ENCODE data around the gene TARBP1. TPM values are rescaled to one million over a fixed set of nuclear protein-coding genes. Genes with fewer than 3 reads are reported as not detected.
"Not testable (repeated sequence)": the region's sequence is repeated elsewhere in the genome, so short reads cannot be mapped to it uniquely, and the experiment has no call there.

Gene TARBP1
- total and polyA plus RNA-seq, 5 donors = 10.7 to 12.0 (median 11.2) TPM

GRCh38 chr1:234405676-234406075 is 73.3 kb downstream of the TARBP1 start:
- ATAC-seq (no peak), DNase-seq (no peak)
- H3K27me3 ChIP-seq (ENCODE audit: control insufficient read depth, insufficient read depth) = no peaks in the 10 kb centered on the region
- no peak overlapping the region for H3K27ac ChIP-seq (ENCODE audit: low read length)
- no peaks in the 10 kb centered on the region for H3K9me3 ChIP-seq (ENCODE audit: control insufficient read depth, low read length)
- intact Hi-C loops (cut with DNase I) = no loop called here
- H3K4me3 ChIP-seq (ENCODE audit: low read length) = no peak overlapping the region
- WGBS = 63% methylated on average over 6 of the region's 6 CpGs
- no peaks in the 10 kb centered on the region for H3K4me1 ChIP-seq (ENCODE audit: control insufficient read depth, insufficient read depth, low read length)

GRCh38 chr1:234402939-234403338 is 76.0 kb downstream of the TARBP1 start:
- DNase-seq (no peak), ATAC-seq (no peak)
- Histone ChIP-seq H3K27me3 (ENCODE audit: control insufficient read depth, insufficient read depth) (no peaks in the 10 kb centered on the region), H3K4me1 (ENCODE audit: control insufficient read depth, insufficient read depth, low read length) (no peaks in the 10 kb centered on the region), H3K4me3 (ENCODE audit: low read length) (no peak overlapping the region), H3K9me3 (ENCODE audit: control insufficient read depth, low read length) (no peaks in the 10 kb centered on the region), H3K27ac (ENCODE audit: low read length) (no peak overlapping the region)
- WGBS = 93% methylated on average over 3 of the region's 3 CpGs
- intact Hi-C loops (cut with DNase I) = no loop called here

- H3K4me3 ChIP-seq (ENCODE audit: low read length) = no peak overlapping the region
- no peak overlapping the region for H3K27ac ChIP-seq (ENCODE audit: low read length)
- DNase-seq (no peak), ATAC-seq (no peak)
- intact Hi-C loops (cut with DNase I) = no loop called here
- 97% methylated on average over 3 of the region's 3 CpGs for WGBS
- H3K9me3 ChIP-seq (ENCODE audit: control insufficient read depth, low read length) = no peaks in the 10 kb centered on the region
- no peaks in the 10 kb centered on the region for H3K4me1 ChIP-seq (ENCODE audit: control insufficient read depth, insufficient read depth, low read length)
- no peaks in the 10 kb centered on the region for H3K27me3 ChIP-seq (ENCODE audit: control insufficient read depth, insufficient read depth)
Observed at GRCh38 chr1:234401658-234402057, 77.3 kb downstream of the TARBP1 start.

- no peak for DNase-seq
- H3K4me1 ChIP-seq (ENCODE audit: control insufficient read depth, insufficient read depth, low read length) = no peaks in the 10 kb centered on the region
- H3K9me3 ChIP-seq (ENCODE audit: control insufficient read depth, low read length) = no peaks in the 10 kb centered on the region
- no peak overlapping the region for H3K4me3 ChIP-seq (ENCODE audit: low read length)
- no peaks in the 10 kb centered on the region for H3K27me3 ChIP-seq (ENCODE audit: control insufficient read depth, insufficient read depth)
- ATAC-seq = no peak
- H3K27ac ChIP-seq (ENCODE audit: low read length) = no peak overlapping the region
- intact Hi-C loops (cut with DNase I) = no loop called here
Observed at GRCh38 chr1:234400773-234401172, 78.2 kb downstream of the TARBP1 start.

GRCh38 chr1:234399515-234399914 is 79.5 kb downstream of the TARBP1 start:
- DNase-seq; H3K9me3 ChIP-seq (ENCODE audit: control insufficient read depth, low read length); ATAC-seq; intact Hi-C loops (cut with DNase I); H3K27me3 ChIP-seq (ENCODE audit: control insufficient read depth, insufficient read depth); H3K4me3 ChIP-seq (ENCODE audit: low read length); H3K4me1 ChIP-seq (ENCODE audit: control insufficient read depth, insufficient read depth, low read length); H3K27ac ChIP-seq (ENCODE audit: low read length): not testable (repeated sequence)
- 84% methylated on average over 6 of the region's 6 CpGs for WGBS

GRCh38 chr1:234398849-234399381 is 80.1 kb downstream of the TARBP1 start:
- Histone ChIP-seq H3K27ac (ENCODE audit: low read length) (no peak overlapping the region), H3K4me3 (ENCODE audit: low read length) (no peak overlapping the region), H3K27me3 (ENCODE audit: control insufficient read depth, insufficient read depth) (no peaks in the 10 kb centered on the region), H3K4me1 (ENCODE audit: control insufficient read depth, insufficient read depth, low read length) (no peaks in the 10 kb centered on the region), H3K9me3 (ENCODE audit: control insufficient read depth, low read length) (no peaks in the 10 kb centered on the region)
- WGBS = 71% methylated on average over 8 of the region's 8 CpGs
- intact Hi-C loops (cut with DNase I) = no loop called here
- ATAC-seq = no peak
- DNase-seq = no peak

GRCh38 chr1:234397732-234398131 is 81.2 kb downstream of the TARBP1 start:
- 85% methylated on average over 3 of the region's 5 CpGs for WGBS
- Histone ChIP-seq H3K27ac (ENCODE audit: low read length) (no peak overlapping the region), H3K9me3 (ENCODE audit: control insufficient read depth, low read length) (no peaks in the 10 kb centered on the region), H3K4me1 (ENCODE audit: control insufficient read depth, insufficient read depth, low read length) (no peaks in the 10 kb centered on the region), H3K27me3 (ENCODE audit: control insufficient read depth, insufficient read depth) (no peaks in the 10 kb centered on the region), H3K4me3 (ENCODE audit: low read length) (no peak overlapping the region)
- DNase-seq = no peak
- intact Hi-C loops (cut with DNase I) = no loop called here
- no peak for ATAC-seq

- WGBS = 90% methylated on average over 6 of the region's 6 CpGs
Observed at GRCh38 chr1:234396871-234397270, 82.1 kb downstream of the TARBP1 start.

GRCh38 chr1:234396092-234396491 is 82.9 kb downstream of the TARBP1 start:
- 93% methylated on average over 8 of the region's 8 CpGs for WGBS
- intact Hi-C loops (cut with DNase I) = no loop called here
- DNase-seq (no peak), ATAC-seq (no peak)
- Histone ChIP-seq H3K27me3 (ENCODE audit: control insufficient read depth, insufficient read depth) (no peaks in the 10 kb centered on the region), H3K4me1 (ENCODE audit: control insufficient read depth, insufficient read depth, low read length) (no peaks in the 10 kb centered on the region), H3K27ac (ENCODE audit: low read length) (no peak overlapping the region), H3K4me3 (ENCODE audit: low read length) (no peak overlapping the region), H3K9me3 (ENCODE audit: control insufficient read depth, low read length) (no peaks in the 10 kb centered on the region)

More at GRCh38 chr1:234396871-234397270, 82.1 kb downstream of the TARBP1 start:
- no peak overlapping the region for H3K4me3 ChIP-seq (ENCODE audit: low read length)
- ATAC-seq (no peak), DNase-seq (no peak)
- intact Hi-C loops (cut with DNase I) = no loop called here
- no peaks in the 10 kb centered on the region for H3K27me3 ChIP-seq (ENCODE audit: control insufficient read depth, insufficient read depth)
- no peak overlapping the region for H3K27ac ChIP-seq (ENCODE audit: low read length)
- no peaks in the 10 kb centered on the region for H3K9me3 ChIP-seq (ENCODE audit: control insufficient read depth, low read length)
- H3K4me1 ChIP-seq (ENCODE audit: control insufficient read depth, insufficient read depth, low read length) = no peaks in the 10 kb centered on the region

GRCh38 chr1:234395297-234395696 is 83.7 kb downstream of the TARBP1 start:
- intact Hi-C loops (cut with DNase I) = no loop called here
- no peaks in the 10 kb centered on the region for H3K4me1 ChIP-seq (ENCODE audit: control insufficient read depth, insufficient read depth, low read length)
- H3K27me3 ChIP-seq (ENCODE audit: control insufficient read depth, insufficient read depth) = no peaks in the 10 kb centered on the region
- DNase-seq = no peak
- ATAC-seq = no peak
- H3K27ac ChIP-seq (ENCODE audit: low read length) = no peak overlapping the region
- 81% methylated on average over 5 of the region's 5 CpGs for WGBS
- no peak overlapping the region for H3K4me3 ChIP-seq (ENCODE audit: low read length)
- no peaks in the 10 kb centered on the region for H3K9me3 ChIP-seq (ENCODE audit: control insufficient read depth, low read length)

GRCh38 chr1:234393190-234393589 is 85.8 kb downstream of the TARBP1 start:
- Histone ChIP-seq H3K27ac (ENCODE audit: low read length) (no peak overlapping the region), H3K4me1 (ENCODE audit: control insufficient read depth, insufficient read depth, low read length) (no peaks in the 10 kb centered on the region), H3K9me3 (ENCODE audit: control insufficient read depth, low read length) (no peaks in the 10 kb centered on the region), H3K27me3 (ENCODE audit: control insufficient read depth, insufficient read depth) (no peaks in the 10 kb centered on the region), H3K4me3 (ENCODE audit: low read length) (no peak overlapping the region)
- no peak for ATAC-seq
- WGBS = 88% methylated on average over 6 of the region's 6 CpGs
- no peak for DNase-seq
- intact Hi-C loops (cut with DNase I) = no loop called here

GRCh38 chr1:234388094-234388493 is 90.9 kb downstream of the TARBP1 start:
- intact Hi-C loops (cut with DNase I) = no loop called here
- 87% methylated on average over 6 of the region's 6 CpGs for whole genome bisulfite sequencing

More at GRCh38 chr1:234388094-234388493, 90.9 kb downstream of the TARBP1 start:
- Histone ChIP-seq H3K27me3 (ENCODE audit: control insufficient read depth, insufficient read depth) (no peaks in the 10 kb centered on the region), H3K27ac (ENCODE audit: low read length) (no peak overlapping the region), H3K9me3 (ENCODE audit: control insufficient read depth, low read length) (no peaks in the 10 kb centered on the region), H3K4me1 (ENCODE audit: control insufficient read depth, insufficient read depth, low read length) (no peaks in the 10 kb centered on the region), H3K4me3 (ENCODE audit: low read length) (no peak overlapping the region)
- no peak for ATAC-seq
- no peak for DNase-seq
